ENCODE measurements around the gene FRMD5.

FRMD5 gene

GRCh38 chr15:44097552-44097951 lies 97.5 kb downstream of the FRMD5 start:
- H3K4me3 ChIP-seq (ENCODE audit: low read depth, low read length), result no peak overlapping the region

- H3K4me3 ChIP-seq (ENCODE audit: low read depth, low read length), result no peak overlapping the region
These were observed 98.5 kb downstream of the FRMD5 start for GRCh38 chr15:44096596-44096995.

- no peak overlapping the region for H3K4me3 ChIP-seq (ENCODE audit: low read depth, low read length)
These were observed 100.3 kb downstream of the FRMD5 start for GRCh38 chr15:44094781-44095180.

- H3K4me3 ChIP-seq (ENCODE audit: low read depth, low read length), result no peak overlapping the region
These were observed 101.2 kb downstream of the FRMD5 start for GRCh38 chr15:44093836-44094235.

- no peak overlapping the region for H3K4me3 ChIP-seq (ENCODE audit: low read depth, low read length)
These were observed 102.8 kb downstream of the FRMD5 start for GRCh38 chr15:44092221-44092620.

- H3K4me3 ChIP-seq (ENCODE audit: low read depth, low read length), result no peak overlapping the region
These were observed 107.2 kb downstream of the FRMD5 start for GRCh38 chr15:44087578-44088465.

- H3K4me3 ChIP-seq (ENCODE audit: low read depth, low read length), result no peak overlapping the region
These were observed 110.3 kb downstream of the FRMD5 start for GRCh38 chr15:44084770-44085169.

GRCh38 chr15:44084171-44084570 lies 110.9 kb downstream of the FRMD5 start:
- no peak overlapping the region for H3K4me3 ChIP-seq (ENCODE audit: low read depth, low read length)

GRCh38 chr15:44082558-44083157 lies 112.4 kb downstream of the FRMD5 start:
- H3K4me3 ChIP-seq (ENCODE audit: low read depth, low read length), result no peak overlapping the region

GRCh38 chr15:44081026-44082013 lies 113.8 kb downstream of the FRMD5 start:
- no peak overlapping the region for H3K4me3 ChIP-seq (ENCODE audit: low read depth, low read length)

GRCh38 chr15:44075535-44075934 lies 119.5 kb downstream of the FRMD5 start:
- no peak overlapping the region for H3K4me3 ChIP-seq (ENCODE audit: low read depth, low read length)

- H3K4me3 ChIP-seq (ENCODE audit: low read depth, low read length), result no peak overlapping the region
These were observed 125.6 kb downstream of the FRMD5 start for GRCh38 chr15:44069489-44069888.

- H3K4me3 ChIP-seq (ENCODE audit: low read depth, low read length), result no peak overlapping the region
These were observed 126.7 kb downstream of the FRMD5 start for GRCh38 chr15:44068347-44068746.

- H3K4me3 ChIP-seq (ENCODE audit: low read depth, low read length), result no peak overlapping the region
These were observed 128.8 kb downstream of the FRMD5 start for GRCh38 chr15:44066211-44066827.

GRCh38 chr15:44064706-44065105 lies 130.4 kb downstream of the FRMD5 start:
- H3K4me3 ChIP-seq (ENCODE audit: low read depth, low read length), result no peak overlapping the region

- no peak overlapping the region for H3K4me3 ChIP-seq (ENCODE audit: low read depth, low read length)
These were observed 136.9 kb downstream of the FRMD5 start for GRCh38 chr15:44058126-44058525.

- H3K4me3 ChIP-seq (ENCODE audit: low read depth, low read length), result no peak overlapping the region
These were observed 149.4 kb downstream of the FRMD5 start for GRCh38 chr15:44045661-44046060.

GRCh38 chr15:44045217-44045616 lies 149.9 kb downstream of the FRMD5 start:
- H3K4me3 ChIP-seq (ENCODE audit: low read depth, low read length), result no peak overlapping the region

GRCh38 chr15:44038755-44039191 lies 156.3 kb downstream of the FRMD5 start:
- H3K4me3 ChIP-seq (ENCODE audit: low read depth, low read length), result no peak overlapping the region

- H3K4me3 ChIP-seq (ENCODE audit: low read depth, low read length), result no peak overlapping the region
These were observed 159.0 kb downstream of the FRMD5 start for GRCh38 chr15:44035781-44036699.
